DOHH2 (cell line): ENCODE data around the gene ANKRD13C.

ENCODE experiments used
- H3F3A ChIP-seq: fragments of 200-600 bp; sonication (generic), shearing (Covaris generic); 2 replicates; pipeline ENCODE4 v1.6.0; 2016; ENCODE audit warnings: antibody characterized with exemption, mild to moderate bottlenecking; ENCODE audit not compliant: control insufficient read depth, insufficient read depth
- H3K27ac ChIP-seq: fragments of 200-600 bp; sonication (generic); 2 replicates; pipeline ENCODE4 v1.5.1; 2014; ENCODE audit warnings: low read depth, mild to moderate bottlenecking, low read length, moderate library complexity
- H3K27me3 ChIP-seq: fragments of 200-600 bp; sonication (generic); 2 replicates; pipeline ENCODE4 v1.6.1; 2014; ENCODE audit warnings: mild to moderate bottlenecking, low read length, mixed read lengths; ENCODE audit not compliant: control insufficient read depth
- H3K36me3 ChIP-seq: fragments of 200-600 bp; sonication (generic); 2 replicates; pipeline ENCODE4 v1.6.1; 2014; ENCODE audit warnings: mild to moderate bottlenecking, low read length, moderate library complexity, mixed read lengths; ENCODE audit not compliant: control insufficient read depth
- H3K4me1 ChIP-seq: fragments of 200-600 bp; sonication (generic); 2 replicates; pipeline ENCODE4 v1.6.1; 2014; ENCODE audit warnings: mild to moderate bottlenecking, low read length, mixed read lengths; ENCODE audit not compliant: control insufficient read depth
- H3K4me2 ChIP-seq: fragments of 200-600 bp; sonication (generic); 2 replicates; pipeline ENCODE4 v1.6.0; 2014; ENCODE audit warnings: mild to moderate bottlenecking, low read length, moderate library complexity
- H3K4me3 ChIP-seq: fragments of 200-600 bp; sonication (generic); 2 replicates; pipeline ENCODE4 v1.5.1; 2014; ENCODE audit warnings: mild to moderate bottlenecking, low read length, mixed read lengths
- H3K79me2 ChIP-seq: fragments of 200-600 bp; sonication (generic); 2 replicates; pipeline ENCODE4 v1.6.1; 2014; ENCODE audit warnings: mild to moderate bottlenecking, low read length, mixed read lengths; ENCODE audit not compliant: control insufficient read depth
- H3K9me2 ChIP-seq: fragments of 200-600 bp; sonication (generic); replicated peaks from 2 replicates; pipeline ENCODE4 v1.6.1; 2014; ENCODE audit warnings: mild to moderate bottlenecking, low read length, mixed read lengths; ENCODE audit not compliant: control insufficient read depth
- H3K9me3 ChIP-seq: fragments of 200-600 bp; sonication (generic); 2 replicates; pipeline ENCODE4 v1.6.1; 2014; ENCODE audit warnings: antibody characterized with exemption, low read length, mixed read lengths; ENCODE audit not compliant: control insufficient read depth, insufficient read depth
- H4K20me1 ChIP-seq: fragments of 200-600 bp; sonication (generic); 2 replicates; pipeline ENCODE4 v1.6.0; 2014; ENCODE audit warnings: low read depth, mild to moderate bottlenecking, antibody characterized with exemption, low read length, moderate library complexity; ENCODE audit not compliant: control insufficient read depth, insufficient read depth
- EZH2phosphoT487 ChIP-seq: fragments of 200-600 bp; sonication (generic); IDR thresholded peaks from 2 replicates; pipeline ENCODE4 v1.6.1; 2017; ENCODE audit warnings: borderline replicate concordance, mild to moderate bottlenecking, antibody characterized with exemption, low read length, moderate library complexity, mixed read lengths
- TF ChIP-seq, protein P1 (sequence below): fragments of 200-600 bp; sonication (generic); IDR thresholded peaks from one replicate; pipeline ENCODE4 v1.5.1; 2014; ENCODE audit warnings: antibody characterized with exemption, mild to moderate bottlenecking, low read depth, low read length; ENCODE audit not compliant: poor library complexity, severe bottlenecking

ANKRD13C gene

DNA sequence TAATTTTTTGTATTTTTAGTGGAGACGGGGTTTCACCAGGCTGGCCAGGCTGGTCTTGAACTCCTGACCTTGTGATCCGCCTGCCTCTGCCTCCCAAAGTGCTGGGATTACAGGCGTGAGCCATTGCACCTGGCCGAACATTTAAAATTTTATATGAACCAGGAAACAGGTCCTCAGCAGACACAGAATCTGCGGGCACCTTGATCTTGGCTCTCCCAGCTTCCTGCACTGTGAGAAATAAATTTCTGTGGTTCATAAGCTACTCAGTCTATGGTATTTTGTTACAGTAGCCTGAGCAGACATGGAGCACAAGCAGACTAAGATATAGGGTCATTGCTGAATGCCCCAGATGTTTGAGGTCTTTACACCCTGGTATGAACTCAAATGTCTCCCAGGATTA lies 33.0 kb upstream of the ANKRD13C start:
- TF ChIP-seq, protein P1, sequence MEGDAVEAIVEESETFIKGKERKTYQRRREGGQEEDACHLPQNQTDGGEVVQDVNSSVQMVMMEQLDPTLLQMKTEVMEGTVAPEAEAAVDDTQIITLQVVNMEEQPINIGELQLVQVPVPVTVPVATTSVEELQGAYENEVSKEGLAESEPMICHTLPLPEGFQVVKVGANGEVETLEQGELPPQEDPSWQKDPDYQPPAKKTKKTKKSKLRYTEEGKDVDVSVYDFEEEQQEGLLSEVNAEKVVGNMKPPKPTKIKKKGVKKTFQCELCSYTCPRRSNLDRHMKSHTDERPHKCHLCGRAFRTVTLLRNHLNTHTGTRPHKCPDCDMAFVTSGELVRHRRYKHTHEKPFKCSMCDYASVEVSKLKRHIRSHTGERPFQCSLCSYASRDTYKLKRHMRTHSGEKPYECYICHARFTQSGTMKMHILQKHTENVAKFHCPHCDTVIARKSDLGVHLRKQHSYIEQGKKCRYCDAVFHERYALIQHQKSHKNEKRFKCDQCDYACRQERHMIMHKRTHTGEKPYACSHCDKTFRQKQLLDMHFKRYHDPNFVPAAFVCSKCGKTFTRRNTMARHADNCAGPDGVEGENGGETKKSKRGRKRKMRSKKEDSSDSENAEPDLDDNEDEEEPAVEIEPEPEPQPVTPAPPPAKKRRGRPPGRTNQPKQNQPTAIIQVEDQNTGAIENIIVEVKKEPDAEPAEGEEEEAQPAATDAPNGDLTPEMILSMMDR: no peak
- TF ChIP-seq EZH2phosphoT487: no peak
- no peaks in the 10 kb centered on the region for H4K20me1 ChIP-seq
- H3F3A ChIP-seq: no peaks in the 10 kb centered on the region
- peaks cover 4% of the 10 kb centered on the region for H3K27me3 ChIP-seq
- H3K27ac ChIP-seq: no peak overlapping the region
- H3K79me2 ChIP-seq: no peaks in the 10 kb centered on the region
- H3K4me1 ChIP-seq: no peaks in the 10 kb centered on the region
- no peaks in the 10 kb centered on the region for H3K9me2 ChIP-seq
- H3K9me3 ChIP-seq: no peaks in the 10 kb centered on the region
- H3K4me2 ChIP-seq: no peak overlapping the region
- no peaks in the 10 kb centered on the region for H3K36me3 ChIP-seq
- H3K4me3 ChIP-seq: no peak overlapping the region

DNA sequence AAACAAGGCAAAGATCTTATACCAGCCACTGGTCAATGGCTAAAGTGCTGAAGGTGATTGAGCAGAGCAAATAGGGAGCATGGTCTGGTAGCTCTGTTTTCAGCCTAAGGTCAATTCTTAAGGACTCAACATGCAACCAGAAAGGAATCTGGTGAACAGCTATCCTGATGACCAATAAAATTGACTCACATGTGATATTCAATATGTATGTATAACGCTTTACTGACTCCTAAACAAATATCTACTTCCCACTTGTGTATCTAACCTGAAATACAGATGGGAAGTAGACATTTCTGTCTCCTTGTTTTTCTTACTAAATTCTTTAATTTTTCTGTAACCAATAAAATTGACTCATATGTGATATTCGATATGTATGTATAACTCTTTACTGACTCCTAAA lies 31.6 kb upstream of the ANKRD13C start:
- no peak overlapping the region for H3K4me2 ChIP-seq
- H4K20me1 ChIP-seq: no peaks in the 10 kb centered on the region
- TF ChIP-seq EZH2phosphoT487: no peak
- TF ChIP-seq, protein P1: no peak
- H3K9me3 ChIP-seq: no peaks in the 10 kb centered on the region
- H3K4me3 ChIP-seq: no peak overlapping the region
- H3F3A ChIP-seq: no peaks in the 10 kb centered on the region
- peaks cover 8% of the 10 kb centered on the region for H3K27me3 ChIP-seq
- H3K9me2 ChIP-seq: no peaks in the 10 kb centered on the region
- H3K79me2 ChIP-seq: no peaks in the 10 kb centered on the region
- no peaks in the 10 kb centered on the region for H3K4me1 ChIP-seq
- H3K27ac ChIP-seq: no peak overlapping the region
- no peaks in the 10 kb centered on the region for H3K36me3 ChIP-seq

DNA sequence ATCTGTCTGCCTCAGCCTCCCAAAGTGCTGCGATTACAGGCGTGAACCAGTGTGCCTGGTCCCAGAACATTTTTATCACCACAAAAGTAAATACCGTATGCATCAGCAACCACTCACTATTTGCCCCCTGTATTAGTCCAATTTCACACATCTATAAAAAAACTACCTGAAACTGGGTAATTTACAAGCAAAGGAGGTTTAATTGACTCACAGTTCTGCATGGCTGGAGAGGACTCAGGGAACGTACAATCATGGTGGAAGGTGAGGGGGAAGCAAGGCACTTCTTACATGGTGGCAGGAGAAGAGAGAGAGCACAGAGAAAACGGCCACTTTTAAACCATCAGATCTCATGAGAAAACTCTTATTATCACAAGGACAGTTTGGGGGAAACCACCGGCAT lies 31.0 kb upstream of the ANKRD13C start:
- peaks cover 8% of the 10 kb centered on the region for H3K27me3 ChIP-seq
- H3K4me1 ChIP-seq: no peaks in the 10 kb centered on the region
- no peak overlapping the region for H3K4me2 ChIP-seq
- H4K20me1 ChIP-seq: no peaks in the 10 kb centered on the region
- no peaks in the 10 kb centered on the region for H3K9me3 ChIP-seq
- no peaks in the 10 kb centered on the region for H3F3A ChIP-seq
- no peak overlapping the region for H3K4me3 ChIP-seq
- no peak for TF ChIP-seq EZH2phosphoT487
- TF ChIP-seq, protein P1: no peak
- no peaks in the 10 kb centered on the region for H3K36me3 ChIP-seq
- H3K27ac ChIP-seq: no peak overlapping the region
- no peaks in the 10 kb centered on the region for H3K9me2 ChIP-seq
- no peaks in the 10 kb centered on the region for H3K79me2 ChIP-seq

DNA sequence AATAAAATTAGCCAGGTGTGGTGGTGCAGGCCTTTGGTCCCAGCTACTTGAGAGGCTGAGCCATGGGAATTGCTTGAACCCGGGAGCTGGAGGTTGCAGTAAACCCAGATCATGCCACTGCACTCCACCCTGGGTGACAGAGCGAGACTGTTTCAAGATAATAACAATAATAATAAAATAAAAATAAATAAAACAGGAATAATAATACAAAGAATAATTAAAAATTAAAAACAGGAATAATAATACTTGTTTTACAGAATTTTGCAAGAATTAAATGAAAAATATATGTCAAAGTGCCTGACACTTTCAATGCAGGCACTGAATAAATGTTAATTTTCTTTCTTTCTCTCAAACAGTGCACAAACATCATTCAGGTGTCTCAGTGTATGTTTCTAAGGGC lies 30.0 kb upstream of the ANKRD13C start:
- Histone ChIP-seq H3F3A (no peaks in the 10 kb centered on the region), H4K20me1 (no peaks in the 10 kb centered on the region), H3K4me2 (no peak overlapping the region), H3K27me3 (peaks cover 8% of the 10 kb centered on the region), H3K9me3 (no peaks in the 10 kb centered on the region), H3K36me3 (no peaks in the 10 kb centered on the region), H3K4me1 (no peaks in the 10 kb centered on the region), H3K27ac (no peak overlapping the region), H3K9me2 (no peaks in the 10 kb centered on the region), H3K79me2 (no peaks in the 10 kb centered on the region), H3K4me3 (no peak overlapping the region)
- TF ChIP-seq EZH2phosphoT487: no peak
- TF ChIP-seq, protein P1: no peak
